Hepatic stellate cell (primary cell): ENCODE measurements around the gene ESRRG.
"Not testable (repeated sequence)": the region's sequence is repeated elsewhere in the genome, so short reads cannot be mapped to it uniquely, and the experiment has no call there.

Source experiments
- DNase-seq: peaks from one replicate; pipeline ENCODE4 v3.0.0; 2011; ENCODE audit warnings: low spot score

The ESRRG gene

GRCh38 chr1:216563087-216563486, 160.1 kb downstream of the ESRRG start:
- no peak for DNase-seq

GRCh38 chr1:216562383-216562782, 160.8 kb downstream of the ESRRG start:
- no peak for DNase-seq

DNA sequence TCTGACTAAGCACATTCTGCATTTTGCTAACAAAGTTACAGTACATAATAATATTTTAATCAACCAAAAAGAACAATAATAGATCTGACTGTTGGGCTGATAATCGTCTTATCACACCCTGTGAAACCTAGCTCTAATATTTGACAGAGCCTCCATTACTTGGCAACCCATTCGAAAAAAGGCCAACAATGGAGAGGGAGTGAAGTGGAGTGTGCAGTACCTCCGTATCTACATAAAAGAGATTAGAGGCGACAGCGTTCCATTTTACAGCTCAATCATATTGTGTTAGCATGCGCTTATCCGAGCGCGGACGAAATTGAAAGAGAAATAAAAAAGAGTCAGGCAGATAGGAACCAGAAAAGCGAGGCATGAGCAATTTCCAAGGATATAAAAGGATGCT, 162.7 kb downstream of the ESRRG start:
- DNase-seq = no peak

GRCh38 chr1:216559359-216559758, 163.9 kb downstream of the ESRRG start:
- no peak for DNase-seq

DNA sequence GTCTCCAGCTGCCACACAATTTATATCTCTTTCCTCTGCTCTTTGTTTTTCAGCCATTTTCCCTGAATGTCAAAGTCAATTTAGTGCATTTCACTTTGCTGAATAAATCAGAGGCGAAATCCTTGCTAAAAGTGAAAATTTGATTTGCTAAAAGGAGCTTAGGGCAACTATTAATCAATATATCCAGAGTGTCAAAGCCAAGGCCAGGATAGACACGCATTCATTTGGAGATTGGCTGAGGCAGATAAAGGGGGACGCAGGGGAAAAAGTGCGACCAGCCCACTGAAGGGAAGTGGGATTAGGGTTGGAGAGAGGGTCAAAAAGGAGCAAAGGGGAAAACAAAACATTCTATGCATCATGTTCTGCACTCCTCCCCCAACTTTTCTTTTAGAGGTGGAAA, 167.6 kb downstream of the ESRRG start:
- no peak for DNase-seq

GRCh38 chr1:216554934-216555333, 168.3 kb downstream of the ESRRG start:
- no peak for DNase-seq

DNA sequence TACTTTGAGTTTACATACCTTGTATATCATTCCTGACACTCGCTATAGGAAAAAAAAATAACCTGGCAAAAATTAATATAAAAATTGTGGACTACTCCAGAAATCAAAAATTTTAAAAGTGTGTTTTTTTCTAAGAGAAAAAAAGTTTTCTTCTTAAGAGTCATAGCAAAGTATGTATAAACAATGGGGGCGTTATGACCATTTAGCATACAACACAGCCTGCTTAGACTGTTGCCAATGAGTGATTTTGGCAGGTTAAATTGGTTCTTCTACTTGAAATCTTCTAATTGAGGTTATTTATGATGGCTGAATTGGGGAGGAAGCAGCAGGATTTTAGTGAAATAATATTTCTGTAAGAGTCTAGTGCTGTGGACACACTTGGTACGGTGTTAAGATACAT, 169.5 kb downstream of the ESRRG start:
- no peak for DNase-seq

DNA sequence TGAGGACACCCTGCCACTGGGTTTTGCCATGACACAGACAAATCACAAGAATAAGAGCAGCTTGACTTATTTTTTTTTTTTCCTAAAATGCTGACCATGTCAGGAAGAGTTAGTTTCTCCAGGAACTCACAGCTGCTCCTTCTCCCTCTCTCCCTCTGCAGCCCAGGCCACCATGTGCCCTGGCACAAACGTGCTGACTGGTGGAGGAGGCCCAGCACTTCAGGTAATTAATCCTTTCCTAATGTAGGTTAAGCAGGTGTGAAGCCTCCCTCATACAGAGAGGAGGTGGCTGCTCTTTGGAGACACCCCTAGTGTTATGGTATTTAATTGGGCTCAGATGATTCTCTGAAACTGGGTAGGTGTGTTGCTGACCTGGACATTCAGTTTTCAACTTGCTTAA, 170.2 kb downstream of the ESRRG start:
- no peak for DNase-seq

- DNase-seq = no peak
These were observed 173.4 kb downstream of the ESRRG start for GRCh38 chr1:216549796-216550195.

GRCh38 chr1:216542741-216543140, 180.5 kb downstream of the ESRRG start:
- no peak for DNase-seq

GRCh38 chr1:216542263-216542662, 181.0 kb downstream of the ESRRG start:
- DNase-seq = no peak

DNA sequence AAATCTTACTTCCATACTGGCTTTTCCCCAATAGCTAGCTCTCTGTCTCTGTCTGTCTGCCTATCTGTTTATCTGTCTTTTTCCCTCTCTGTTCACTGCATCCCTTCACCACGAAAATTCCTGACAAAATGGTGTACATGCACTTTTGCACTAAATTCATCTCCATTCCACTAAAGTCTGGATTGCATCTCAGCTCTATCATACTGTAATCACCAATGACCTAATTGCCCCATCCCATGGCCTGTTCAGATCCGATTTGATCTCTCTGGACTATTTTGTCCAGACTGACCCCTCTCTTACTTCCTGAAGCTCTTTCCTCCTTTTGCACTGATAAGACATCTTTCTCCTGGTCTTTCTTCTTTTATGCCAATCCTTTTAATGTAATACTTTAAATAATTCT, 187.5 kb downstream of the ESRRG start:
- DNase-seq = no peak

DNA sequence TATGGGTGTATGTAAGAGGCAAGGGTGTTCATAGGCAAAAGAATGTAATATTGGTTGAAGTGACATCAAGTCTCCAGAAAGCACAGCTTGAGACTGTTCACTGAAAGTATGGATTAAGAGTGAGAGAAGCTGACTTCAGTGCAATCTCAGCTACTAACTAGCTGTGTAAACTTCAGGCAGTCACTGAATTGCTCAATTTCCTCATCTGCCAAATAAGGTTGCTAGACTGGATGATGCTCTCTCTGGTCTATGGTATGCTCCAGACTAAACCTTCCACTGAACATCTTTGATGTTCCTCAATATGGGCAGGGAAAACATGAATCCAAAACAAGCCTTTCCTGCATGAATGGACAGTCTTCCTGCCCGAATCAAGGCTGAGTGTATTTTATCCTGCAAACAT, 188.2 kb downstream of the ESRRG start:
- DNase-seq = no peak

- DNase-seq = no peak
These were observed 189.5 kb downstream of the ESRRG start for GRCh38 chr1:216533776-216534175.

GRCh38 chr1:216532251-216532798, 190.9 kb downstream of the ESRRG start:
- no peak for DNase-seq

GRCh38 chr1:216531263-216532239, 191.7 kb downstream of the ESRRG start:
- DNase-seq = peak; percentile 2

DNA sequence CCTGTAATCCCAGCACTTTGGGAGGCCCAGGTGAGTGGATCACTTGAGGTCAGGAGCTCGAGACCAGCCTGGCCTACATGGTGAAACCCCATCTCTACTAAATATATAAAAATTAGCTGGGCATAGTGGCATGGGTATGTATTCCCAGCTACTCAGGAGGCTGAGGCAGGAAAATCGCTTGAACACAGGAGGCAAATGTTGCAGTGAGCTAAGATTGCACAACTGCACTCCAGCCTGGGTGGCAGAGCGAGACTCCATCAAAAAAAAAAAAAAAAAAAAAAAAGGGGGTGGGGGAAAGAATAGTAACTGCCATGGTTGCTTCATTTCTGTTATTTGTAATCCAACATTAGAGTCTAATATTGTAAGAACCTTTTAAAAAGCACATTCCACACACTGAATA, 193.4 kb downstream of the ESRRG start:
- DNase-seq = not testable (repeated sequence)

DNA sequence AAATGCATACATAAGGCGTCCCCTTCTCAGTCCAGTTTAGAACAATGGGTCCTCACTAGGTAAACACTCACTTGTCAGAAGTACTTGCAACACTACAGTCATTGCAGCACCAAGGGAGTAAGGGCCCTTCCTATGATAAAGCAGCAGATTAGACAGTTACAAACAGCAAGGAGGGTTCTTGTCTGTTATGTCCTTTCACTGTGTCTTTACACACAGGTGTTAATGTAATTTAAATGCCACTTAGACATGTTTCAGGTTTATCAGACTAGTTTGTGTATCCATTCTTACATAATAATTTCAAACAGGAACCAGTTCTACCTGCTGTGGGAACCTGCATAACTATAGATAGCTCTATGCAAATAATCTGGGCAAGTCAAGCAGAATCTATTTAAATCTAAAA, 194.4 kb downstream of the ESRRG start:
- DNase-seq = no peak

DNA sequence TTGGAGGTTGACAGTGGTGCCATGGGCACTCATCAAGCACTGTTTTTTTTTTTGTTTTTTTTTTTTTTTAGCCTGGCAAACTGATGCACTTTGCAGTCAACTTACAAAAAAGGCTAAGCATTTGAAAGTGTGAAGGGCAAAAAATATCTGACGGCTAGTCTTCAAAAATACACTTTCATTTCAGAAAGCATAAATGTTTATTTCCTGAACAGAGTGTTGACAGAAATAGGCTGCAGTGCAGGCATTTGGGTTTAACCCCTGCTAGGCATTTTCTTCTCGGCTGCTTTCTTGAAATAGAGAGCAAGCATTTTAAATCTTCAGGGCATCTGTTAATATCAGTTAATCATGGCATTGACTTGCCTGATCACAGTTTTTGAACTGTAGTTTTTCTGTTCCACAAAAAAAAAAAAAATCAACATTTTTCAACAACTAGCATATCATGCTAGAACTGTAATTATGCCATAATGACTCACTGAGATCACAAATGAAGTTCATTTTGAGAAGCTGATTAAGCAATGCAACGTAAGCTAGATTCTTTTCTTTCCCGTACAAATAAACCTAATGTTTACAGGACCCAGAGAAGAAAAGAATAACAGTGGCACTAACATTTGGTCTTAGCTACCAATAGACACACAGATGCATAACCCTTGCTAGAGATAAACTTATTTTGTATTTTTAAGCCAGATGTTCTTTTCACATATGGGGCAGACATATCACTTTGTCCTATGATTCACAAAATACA, 199.6 kb downstream of the ESRRG start:
- no peak for DNase-seq

- DNase-seq = no peak
These were observed 200.2 kb downstream of the ESRRG start for GRCh38 chr1:216523043-216523442.

DNA sequence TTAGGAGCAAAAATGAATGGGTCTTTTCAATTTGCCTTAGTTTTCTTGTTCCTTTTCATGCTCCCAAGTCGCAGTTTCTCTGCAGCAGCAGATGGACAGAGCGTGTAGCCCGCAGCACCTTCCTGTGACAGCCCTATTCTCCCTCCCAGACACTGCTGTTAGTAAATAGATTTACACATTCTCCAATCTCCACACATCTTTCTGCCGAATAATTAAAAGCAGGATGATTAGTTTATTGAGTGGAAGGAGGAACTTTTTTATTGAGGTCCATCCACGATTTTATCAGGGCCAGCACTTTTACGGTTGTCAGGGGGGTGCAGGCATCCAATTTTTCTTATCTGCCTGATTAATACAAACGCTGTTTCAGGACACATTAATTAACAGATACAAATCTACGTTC, 201.8 kb downstream of the ESRRG start:
- DNase-seq = no peak

- DNase-seq = no peak
These were observed 204.2 kb downstream of the ESRRG start for GRCh38 chr1:216518844-216519627.
